OCI-LY7 (cell line): ENCODE results near the gene FAM111B.

Experiments
- CTCF ChIP-seq: fragments of 200-600 bp; sonication (generic); conservative IDR thresholded peaks from 2 replicates; pipeline ENCODE4 v1.5.1; 2014; ENCODE audit warnings: mild to moderate bottlenecking, antibody characterized with exemption, low read length, moderate library complexity, mixed read lengths
- EZH2phosphoT487 ChIP-seq: fragments of 200-600 bp; sonication (generic); IDR thresholded peaks from 2 replicates; pipeline ENCODE4 v1.6.1; 2018; ENCODE audit warnings: low read depth, borderline replicate concordance, mild to moderate bottlenecking, mixed run types, antibody characterized with exemption, low read length, moderate library complexity, mixed read lengths

GRCh38 chr11:59141191-59141590 lies 34.2 kb downstream of the FAM111B start:
- TF ChIP-seq CTCF (no peak), EZH2phosphoT487 (no peak)
